GM21723 (cell line): ENCODE measurements around the gene CTSH.
"Not testable (repeated sequence)": the region's sequence is repeated elsewhere in the genome, so short reads cannot be mapped to it uniquely, and the experiment has no call there.

ENCODE experiments used
- ATAC-seq: cut with Tn5 transposase; IDR thresholded peaks from one replicate; pipeline ENCODE4 v1.9.1; 2021; ENCODE audit warnings: mild to moderate bottlenecking, moderate library complexity; ENCODE audit not compliant: unreplicated experiment

Gene CTSH

GRCh38 chr15:78898540-78898939, 46.3 kb downstream of the CTSH start:
- no peak for ATAC-seq

- no peak for ATAC-seq
Observed at GRCh38 chr15:78895471-78895870, 49.4 kb downstream of the CTSH start.

- ATAC-seq: no peak
Observed at GRCh38 chr15:78893538-78893937, 51.3 kb downstream of the CTSH start.

- ATAC-seq: no peak
Observed at GRCh38 chr15:78889000-78889399, 55.8 kb downstream of the CTSH start.

- ATAC-seq: no peak
Observed at GRCh38 chr15:78881681-78882080, 63.2 kb downstream of the CTSH start.

GRCh38 chr15:78880813-78881212, 64.0 kb downstream of the CTSH start:
- no peak for ATAC-seq

GRCh38 chr15:78880242-78880533, 64.7 kb downstream of the CTSH start:
- no peak for ATAC-seq

- ATAC-seq: no peak
Observed at GRCh38 chr15:78879517-78880241, 65.2 kb downstream of the CTSH start.

- ATAC-seq: no peak
Observed at GRCh38 chr15:78878356-78878755, 66.5 kb downstream of the CTSH start.

GRCh38 chr15:78876954-78877353, 67.9 kb downstream of the CTSH start:
- not testable (repeated sequence) for ATAC-seq

- ATAC-seq: no peak
Observed at GRCh38 chr15:78875107-78875914, 69.5 kb downstream of the CTSH start.

GRCh38 chr15:78873793-78874765, 70.8 kb downstream of the CTSH start:
- no peak for ATAC-seq

GRCh38 chr15:78872972-78873792, 71.7 kb downstream of the CTSH start:
- peak; percentile 64 for ATAC-seq

GRCh38 chr15:78872155-78872971, 72.5 kb downstream of the CTSH start, which contains the start of gene MORF4L1:
Gene MORF4L1 (plus strand): TSS chr15:78872890. CDS start chr15:78873018, 128 bp downstream.
- ATAC-seq: peak; percentile 81

- ATAC-seq: not testable (repeated sequence)
Observed at GRCh38 chr15:78871483-78872127, 73.2 kb downstream of the CTSH start.
